ENCODE measurements around the gene AMOTL1. TPM values are rescaled to one million over a fixed set of nuclear protein-coding genes. Genes with fewer than 3 reads are reported as not detected.

Gene AMOTL1
- total and polyA plus RNA-seq, 9 donors = 31.1 to 61.9 (median 49.3) TPM

DNA sequence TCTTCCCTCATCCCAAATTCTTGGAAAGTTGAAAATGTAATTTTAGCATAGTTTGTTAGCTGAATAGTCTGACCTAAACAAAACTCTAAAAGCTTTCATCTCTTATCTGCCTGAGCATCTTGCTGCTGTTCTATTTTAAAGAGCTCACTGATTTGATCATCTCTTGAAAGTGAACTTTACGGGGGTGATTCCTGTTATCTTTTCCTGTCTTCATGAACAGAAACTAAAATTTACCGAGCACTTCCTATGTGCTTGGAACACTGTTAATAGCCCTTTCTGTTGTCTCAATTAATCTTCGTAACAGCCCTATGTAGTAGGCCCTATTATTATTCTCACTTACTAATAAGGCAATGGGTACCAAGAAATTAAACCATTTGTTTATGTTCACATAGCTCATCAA is 12.3 kb downstream of the AMOTL1 start:
- WGBS (ENCODE audit: insufficient coverage) = no CpG with 5 or more reads among the region's 3 CpGs

GRCh38 chr11:94781837-94782236 is 13.7 kb downstream of the AMOTL1 start:
- no peak for DNase-seq
- no peaks in the 10 kb centered on the region for H3K27me3 ChIP-seq (ENCODE audit: control insufficient read depth, insufficient read depth, low read length)
- H3K9me3 ChIP-seq (replicated peaks; ENCODE audit: control insufficient read depth, low read depth, low read length) = no peaks in the 10 kb centered on the region
- no CpG with 5 or more reads among the region's 1 CpG for WGBS (ENCODE audit: insufficient coverage)
- peaks cover 5% of the 10 kb centered on the region for H3K4me1 ChIP-seq (ENCODE audit: control insufficient read depth, insufficient read depth, low read length)
- H3K27ac ChIP-seq (ENCODE audit: low read length) = no peak overlapping the region
- H3K36me3 ChIP-seq (ENCODE audit: control insufficient read depth, insufficient read depth, low read length) = no peaks in the 10 kb centered on the region
- H3K4me3 ChIP-seq (ENCODE audit: low read length) = no peak overlapping the region

More for the DNA sequence above, 12.3 kb downstream of the AMOTL1 start:
- Histone ChIP-seq H3K9me3 (replicated peaks; ENCODE audit: control insufficient read depth, low read depth, low read length) (no peaks in the 10 kb centered on the region), H3K4me3 (ENCODE audit: low read length) (no peak overlapping the region), H3K4me1 (ENCODE audit: control insufficient read depth, insufficient read depth, low read length) (peaks cover 15% of the 10 kb centered on the region), H3K27me3 (ENCODE audit: control insufficient read depth, insufficient read depth, low read length) (no peaks in the 10 kb centered on the region), H3K27ac (ENCODE audit: low read length) (no peak overlapping the region), H3K36me3 (ENCODE audit: control insufficient read depth, insufficient read depth, low read length) (no peaks in the 10 kb centered on the region)
- DNase-seq = no peak

DNA sequence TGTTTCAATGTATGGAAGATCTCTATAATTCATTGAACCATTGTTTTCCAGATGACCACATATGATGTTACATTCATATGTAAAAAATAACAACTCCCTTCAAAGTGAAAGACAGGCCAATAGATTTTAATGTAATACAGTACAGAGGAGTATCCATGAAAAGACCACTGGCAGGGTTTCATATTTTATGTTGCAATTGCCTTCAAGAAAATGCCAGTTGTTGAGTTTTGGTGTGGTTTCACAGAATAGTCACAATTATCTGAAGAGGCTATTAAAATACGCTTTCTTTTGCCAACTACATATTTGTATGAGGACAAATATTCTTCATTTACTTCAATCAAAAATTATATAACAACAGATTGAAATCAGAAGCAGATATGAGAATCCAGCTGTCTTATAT is 14.3 kb downstream of the AMOTL1 start:
- Histone ChIP-seq H3K4me3 (ENCODE audit: low read length) (no peak overlapping the region), H3K9me3 (replicated peaks; ENCODE audit: control insufficient read depth, low read depth, low read length) (no peaks in the 10 kb centered on the region), H3K4me1 (ENCODE audit: control insufficient read depth, insufficient read depth, low read length) (peaks cover 5% of the 10 kb centered on the region), H3K27ac (ENCODE audit: low read length) (no peak overlapping the region), H3K27me3 (ENCODE audit: control insufficient read depth, insufficient read depth, low read length) (no peaks in the 10 kb centered on the region), H3K36me3 (ENCODE audit: control insufficient read depth, insufficient read depth, low read length) (no peaks in the 10 kb centered on the region)
- WGBS (ENCODE audit: insufficient coverage) = no CpG with 5 or more reads among the region's 1 CpG
- no peak for DNase-seq

DNA sequence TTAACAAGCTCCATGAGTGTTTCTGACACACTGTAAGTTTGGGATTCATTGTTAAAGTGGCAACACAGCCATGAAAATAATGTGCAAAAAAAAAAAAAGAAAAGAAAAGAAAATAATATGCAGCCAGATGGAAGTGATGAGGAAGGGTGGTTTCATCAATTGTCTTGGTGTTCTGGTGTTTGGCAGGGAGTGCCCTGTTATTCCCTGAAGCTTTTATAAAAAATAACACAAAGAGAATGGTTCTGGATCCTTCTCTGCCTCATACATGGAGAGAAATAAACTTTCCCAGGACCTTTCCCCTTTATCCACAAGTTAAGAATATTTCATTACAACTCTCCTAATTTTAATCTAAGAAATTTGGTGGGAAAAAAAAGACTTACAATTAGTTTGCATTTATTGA is 16.7 kb downstream of the AMOTL1 start:
- H3K27me3 ChIP-seq (ENCODE audit: control insufficient read depth, insufficient read depth, low read length) = no peaks in the 10 kb centered on the region
- no peak overlapping the region for H3K4me3 ChIP-seq (ENCODE audit: low read length)
- no peaks in the 10 kb centered on the region for H3K36me3 ChIP-seq (ENCODE audit: control insufficient read depth, insufficient read depth, low read length)
- H3K9me3 ChIP-seq (replicated peaks; ENCODE audit: control insufficient read depth, low read depth, low read length) = no peaks in the 10 kb centered on the region
- H3K27ac ChIP-seq (ENCODE audit: low read length) = no peak overlapping the region
- H3K4me1 ChIP-seq (ENCODE audit: control insufficient read depth, insufficient read depth, low read length) = peaks cover 12% of the 10 kb centered on the region
- no peak for DNase-seq

GRCh38 chr11:94785509-94785908 is 17.4 kb downstream of the AMOTL1 start:
- H3K27me3 ChIP-seq (ENCODE audit: control insufficient read depth, insufficient read depth, low read length) = no peaks in the 10 kb centered on the region
- no peak for DNase-seq
- H3K9me3 ChIP-seq (replicated peaks; ENCODE audit: control insufficient read depth, low read depth, low read length) = no peaks in the 10 kb centered on the region
- peaks cover 16% of the 10 kb centered on the region for H3K4me1 ChIP-seq (ENCODE audit: control insufficient read depth, insufficient read depth, low read length)
- H3K36me3 ChIP-seq (ENCODE audit: control insufficient read depth, insufficient read depth, low read length) = no peaks in the 10 kb centered on the region
- H3K27ac ChIP-seq (ENCODE audit: low read length) = no peak overlapping the region
- WGBS (ENCODE audit: insufficient coverage) = no CpG with 5 or more reads among the region's 4 CpGs
- no peak overlapping the region for H3K4me3 ChIP-seq (ENCODE audit: low read length)

GRCh38 chr11:94786264-94787126 is 18.3 kb downstream of the AMOTL1 start:
- DNase-seq = no peak
- Histone ChIP-seq H3K27ac (ENCODE audit: low read length) (no peak overlapping the region), H3K4me1 (ENCODE audit: control insufficient read depth, insufficient read depth, low read length) (peaks cover 14% of the 10 kb centered on the region), H3K36me3 (ENCODE audit: control insufficient read depth, insufficient read depth, low read length) (no peaks in the 10 kb centered on the region), H3K9me3 (replicated peaks; ENCODE audit: control insufficient read depth, low read depth, low read length) (no peaks in the 10 kb centered on the region), H3K4me3 (ENCODE audit: low read length) (no peak overlapping the region), H3K27me3 (ENCODE audit: control insufficient read depth, insufficient read depth, low read length) (no peaks in the 10 kb centered on the region)
- WGBS (ENCODE audit: insufficient coverage) = no CpG with 5 or more reads among the region's 10 CpGs

GRCh38 chr11:94787801-94788200 is 19.6 kb downstream of the AMOTL1 start:
- H3K4me3 ChIP-seq (ENCODE audit: low read length) = no peak overlapping the region

GRCh38 chr11:94788396-94788795 is 20.2 kb downstream of the AMOTL1 start:
- Histone ChIP-seq H3K9me3 (replicated peaks; ENCODE audit: control insufficient read depth, low read depth, low read length) (no peaks in the 10 kb centered on the region), H3K36me3 (ENCODE audit: control insufficient read depth, insufficient read depth, low read length) (no peaks in the 10 kb centered on the region), H3K27me3 (ENCODE audit: control insufficient read depth, insufficient read depth, low read length) (no peaks in the 10 kb centered on the region), H3K4me1 (ENCODE audit: control insufficient read depth, insufficient read depth, low read length) (peaks cover 17% of the 10 kb centered on the region), H3K4me3 (ENCODE audit: low read length) (no peak overlapping the region), H3K27ac (ENCODE audit: low read length) (no peak overlapping the region)
- DNase-seq = no peak
- WGBS (ENCODE audit: insufficient coverage) = 43% methylated on average over 1 of the region's 5 CpGs

More at GRCh38 chr11:94787801-94788200, 19.6 kb downstream of the AMOTL1 start:
- Histone ChIP-seq H3K9me3 (replicated peaks; ENCODE audit: control insufficient read depth, low read depth, low read length) (no peaks in the 10 kb centered on the region), H3K4me1 (ENCODE audit: control insufficient read depth, insufficient read depth, low read length) (peaks cover 14% of the 10 kb centered on the region), H3K27me3 (ENCODE audit: control insufficient read depth, insufficient read depth, low read length) (no peaks in the 10 kb centered on the region), H3K36me3 (ENCODE audit: control insufficient read depth, insufficient read depth, low read length) (no peaks in the 10 kb centered on the region), H3K27ac (ENCODE audit: low read length) (no peak overlapping the region)
- WGBS (ENCODE audit: insufficient coverage) = 100% methylated on average over 2 of the region's 5 CpGs
- no peak for DNase-seq

- 67% methylated on average over 3 of the region's 3 CpGs for WGBS (ENCODE audit: insufficient coverage)
- H3K36me3 ChIP-seq (ENCODE audit: control insufficient read depth, insufficient read depth, low read length) = no peaks in the 10 kb centered on the region
- H3K9me3 ChIP-seq (replicated peaks; ENCODE audit: control insufficient read depth, low read depth, low read length) = no peaks in the 10 kb centered on the region
- no peak overlapping the region for H3K27ac ChIP-seq (ENCODE audit: low read length)
- peaks cover 30% of the 10 kb centered on the region for H3K4me1 ChIP-seq (ENCODE audit: control insufficient read depth, insufficient read depth, low read length)
- DNase-seq = no peak
- H3K27me3 ChIP-seq (ENCODE audit: control insufficient read depth, insufficient read depth, low read length) = no peaks in the 10 kb centered on the region
- H3K4me3 ChIP-seq (ENCODE audit: low read length) = no peak overlapping the region
Observed at GRCh38 chr11:94790197-94790596, 22.0 kb downstream of the AMOTL1 start.

- Histone ChIP-seq H3K36me3 (ENCODE audit: control insufficient read depth, insufficient read depth, low read length) (no peaks in the 10 kb centered on the region), H3K9me3 (replicated peaks; ENCODE audit: control insufficient read depth, low read depth, low read length) (no peaks in the 10 kb centered on the region), H3K27ac (ENCODE audit: low read length) (no peak overlapping the region), H3K27me3 (ENCODE audit: control insufficient read depth, insufficient read depth, low read length) (no peaks in the 10 kb centered on the region), H3K4me1 (ENCODE audit: control insufficient read depth, insufficient read depth, low read length) (peaks cover 27% of the 10 kb centered on the region), H3K4me3 (ENCODE audit: low read length) (no peak overlapping the region)
- WGBS (ENCODE audit: insufficient coverage) = 58% methylated on average over 4 of the region's 6 CpGs
- DNase-seq = peak; percentile 60
Observed at GRCh38 chr11:94790661-94791180, 22.6 kb downstream of the AMOTL1 start.

Measured in muscle of leg (tissue), 11 donors.